Stomach (tissue), 4 donors: ENCODE measurements around the gene PSME3IP1.

Experiments used
- CTCF ChIP-seq, 7 experiments: fragments of 450-650 bp in 4 of 7; fragments of 200-600 bp in 3 of 7; sonication (generic) in 3 of 7; IDR thresholded peaks; one replicate each; pipeline ENCODE4 v1.5.1; 2016 to 2019; ENCODE audit warnings: antibody characterized with exemption in 7 of 7, control low read depth in 2 of 7, mild to moderate bottlenecking in 1 of 7
- POLR2A ChIP-seq, 4 donors: fragments of 450-650 bp; IDR thresholded peaks; one replicate each; pipeline ENCODE4 v1.6.1; 2016; ENCODE audit warnings: antibody characterized with exemption in 4 of 4, control low read depth in 2 of 4, mild to moderate bottlenecking in 1 of 4, moderate library complexity in 1 of 4
- POLR2AphosphoS5 ChIP-seq, 3 donors: sonication (generic); formaldehyde crosslinking; IDR thresholded peaks; one replicate each; pipeline ENCODE4 v1.6.1; 2016; ENCODE audit warnings: antibody characterized with exemption in 3 of 3

- TF ChIP-seq CTCF (IDR thresholded peaks at IDR 0.05): no peak
- no peak for TF ChIP-seq POLR2A (IDR thresholded peaks at IDR 0.05)
- no peak for TF ChIP-seq POLR2AphosphoS5 (IDR thresholded peaks at IDR 0.05)
These were observed 27.6 kb upstream of the PSME3IP1 start for GRCh38 chr16:57213462-57213861.
